DMS79 (cell line): ENCODE results near the gene CRX.
"Not testable (repeated sequence)": the region's sequence is repeated elsewhere in the genome, so short reads cannot be mapped to it uniquely, and the experiment has no call there.

Source experiments
- DNase-seq: peaks from one replicate; lab custom pipeline; 2025; lab: John Stamatoyannopoulos, UW

CRX gene

DNA sequence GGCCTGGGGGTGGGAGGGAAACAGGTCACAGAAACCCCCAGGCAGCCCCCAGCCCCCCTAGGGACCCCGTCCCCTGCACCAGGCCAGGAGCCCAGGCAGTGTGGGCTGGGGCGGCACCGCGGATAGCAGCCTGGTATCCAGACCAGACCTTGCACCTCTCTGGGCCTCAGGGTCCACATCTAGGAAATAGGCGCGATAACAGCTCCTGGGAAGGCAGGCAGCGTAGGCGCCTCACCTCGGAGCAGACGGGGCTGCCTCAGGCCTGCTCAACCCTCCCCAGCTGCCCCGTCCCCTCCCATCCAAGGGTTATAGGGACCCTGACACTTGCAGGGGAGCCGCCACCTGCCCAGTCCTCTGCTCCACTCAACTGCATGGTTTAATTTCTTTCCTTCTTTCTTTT, 18.1 kb upstream of the CRX start:
- not testable (repeated sequence) for DNase-seq

DNA sequence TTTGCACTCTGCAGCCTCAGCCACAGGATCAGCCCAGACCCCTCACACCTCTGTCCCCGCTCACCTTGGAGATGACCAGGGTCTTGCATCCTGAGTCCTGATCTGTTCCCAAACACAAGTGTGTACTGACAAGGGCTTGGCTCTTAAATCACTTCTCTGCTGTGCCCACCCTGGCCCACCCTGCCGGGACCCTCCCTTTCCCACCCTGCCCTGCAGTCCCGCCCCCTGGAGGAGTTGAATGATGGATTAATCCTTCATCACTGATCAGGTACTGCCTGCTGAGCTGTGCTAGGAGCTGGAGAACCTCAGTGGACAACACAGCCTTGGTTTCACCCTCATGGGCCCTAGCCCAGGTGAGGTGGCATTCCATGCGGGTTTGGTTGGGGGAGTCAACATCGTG, 17.3 kb upstream of the CRX start, which contains the start of gene TPRX1:
Gene TPRX1, minus strand, starts transcription at position 101 of the 400 bp plus-strand sequence. Its CDS starts 12 bp downstream, at position 89.
- not testable (repeated sequence) for DNase-seq

DNA sequence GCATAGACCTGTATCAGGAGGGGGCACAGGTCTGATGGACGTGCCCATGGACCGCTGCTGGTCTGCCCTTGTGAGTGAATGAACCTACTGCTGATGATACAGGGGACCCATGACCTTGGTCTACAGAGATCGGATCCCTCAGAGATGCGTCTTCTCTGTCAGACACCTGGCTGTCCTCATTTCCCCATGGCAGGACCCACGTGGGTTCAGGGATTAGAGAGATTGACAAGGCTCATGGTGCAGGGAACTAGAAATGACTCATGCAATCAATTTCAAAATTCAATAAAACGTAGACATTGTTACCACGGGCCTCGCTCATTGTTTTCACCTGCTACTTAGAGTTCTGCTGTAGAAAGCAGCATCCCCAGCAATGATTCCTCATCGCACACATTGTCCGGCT, 16.4 kb upstream of the CRX start:
- DNase-seq: no peak

DNA sequence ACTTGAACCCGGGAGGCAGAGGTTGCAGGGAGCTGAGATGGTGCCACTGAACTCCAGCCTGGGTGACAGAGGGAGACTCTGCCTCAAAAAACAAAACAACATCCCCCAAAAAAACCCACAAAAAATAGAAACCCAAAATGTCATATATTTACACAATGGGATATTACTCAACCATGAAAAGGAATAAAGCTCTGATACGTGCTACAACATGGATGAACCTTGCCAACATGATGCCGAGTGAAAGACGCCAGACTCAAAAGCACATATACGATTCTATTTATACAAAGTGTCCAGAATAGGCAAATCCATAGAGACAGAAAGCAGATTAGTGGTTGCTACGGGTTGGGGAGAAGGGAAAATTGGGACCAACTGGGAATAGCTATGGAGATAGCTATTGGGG, 15.3 kb upstream of the CRX start:
- DNase-seq: no peak

DNA sequence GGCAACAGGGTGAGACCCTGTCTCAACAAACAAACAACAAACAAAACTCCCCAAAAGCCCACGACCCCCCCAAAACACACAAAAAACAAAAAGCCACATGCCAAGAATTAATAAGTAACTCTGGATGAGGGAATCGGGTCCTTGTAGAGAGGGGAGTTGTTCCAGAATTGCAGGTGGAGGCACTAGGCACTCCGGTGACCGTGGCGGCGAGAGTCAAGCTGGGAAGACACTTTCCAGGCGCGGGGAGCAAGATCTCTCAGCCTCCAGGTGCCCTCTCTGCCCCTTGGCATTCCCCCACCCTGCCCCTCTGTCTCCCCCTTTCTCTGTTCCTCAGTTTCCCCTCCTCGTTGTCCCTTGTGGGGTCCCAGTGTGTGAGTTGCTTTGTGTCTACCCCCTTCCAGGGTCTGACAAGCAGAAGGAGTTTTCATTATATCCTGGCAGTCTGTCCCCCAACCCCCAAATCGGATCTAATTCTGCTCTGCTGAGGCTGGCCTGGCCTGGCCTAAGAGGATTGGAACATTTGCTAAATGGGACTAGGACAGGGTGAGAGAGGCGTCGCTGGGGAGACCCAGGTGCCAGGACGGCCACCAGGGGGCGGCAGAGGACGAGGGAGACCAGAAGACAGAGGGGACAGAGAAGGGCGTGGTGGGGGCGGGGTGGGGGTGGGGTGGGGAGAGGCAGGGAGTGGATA, 8.3 kb upstream of the CRX start:
- DNase-seq: no peak

DNA sequence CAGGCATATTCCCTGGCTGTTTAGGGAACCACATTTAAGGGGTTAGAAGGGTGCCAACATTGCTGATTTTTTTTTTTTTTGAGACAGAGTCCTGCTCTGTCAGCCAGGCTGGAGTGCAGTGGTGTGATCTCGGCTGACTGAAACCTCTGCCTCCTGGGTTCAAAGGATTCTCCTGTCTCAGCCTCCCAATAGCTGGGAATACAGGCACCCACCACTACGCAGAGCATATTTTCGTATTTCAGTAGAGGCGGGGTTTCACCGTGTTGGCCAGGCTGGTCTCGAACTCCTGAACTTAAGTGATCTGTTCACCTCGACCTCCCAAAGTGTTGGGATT, 7.8 kb upstream of the CRX start:
- no peak for DNase-seq

DNA sequence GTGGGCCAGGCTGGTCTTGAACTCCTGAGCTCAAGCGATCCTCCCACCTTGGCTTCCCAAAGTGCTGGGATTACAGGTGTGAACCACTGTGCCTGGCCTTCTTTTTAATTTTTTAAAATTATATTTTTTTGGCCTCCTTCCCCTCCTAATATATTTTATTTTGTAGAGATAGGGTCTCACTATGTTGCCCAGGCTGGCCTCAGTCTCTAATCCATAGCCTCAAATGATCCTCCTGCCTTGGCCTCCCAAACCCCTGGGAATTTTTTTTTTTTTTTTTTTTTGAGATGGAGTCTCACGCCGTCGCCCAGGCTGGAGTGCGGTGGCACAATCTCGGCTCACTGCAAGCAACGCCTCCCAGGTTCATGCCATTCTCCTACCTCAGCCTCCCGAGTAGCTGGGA, 5.5 kb upstream of the CRX start:
- DNase-seq: not testable (repeated sequence)

DNA sequence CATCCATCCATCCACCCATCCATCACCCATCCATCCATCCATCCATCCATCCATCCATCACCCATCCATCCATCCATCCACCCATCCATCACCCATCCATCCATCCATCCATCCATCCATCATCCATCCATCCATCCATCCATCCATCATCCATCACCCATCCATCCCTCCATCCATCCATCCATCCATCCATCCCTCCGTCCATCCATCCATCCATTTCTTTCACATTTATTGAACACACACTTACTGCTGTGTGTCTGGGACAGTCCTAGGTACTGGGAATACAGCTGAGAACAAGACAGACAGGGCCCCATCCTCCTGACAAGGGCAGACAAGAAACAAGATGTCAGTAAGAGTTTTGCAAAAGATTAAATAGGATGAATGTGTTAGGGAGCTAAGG, 3.5 kb upstream of the CRX start:
- DNase-seq: not testable (repeated sequence)

DNA sequence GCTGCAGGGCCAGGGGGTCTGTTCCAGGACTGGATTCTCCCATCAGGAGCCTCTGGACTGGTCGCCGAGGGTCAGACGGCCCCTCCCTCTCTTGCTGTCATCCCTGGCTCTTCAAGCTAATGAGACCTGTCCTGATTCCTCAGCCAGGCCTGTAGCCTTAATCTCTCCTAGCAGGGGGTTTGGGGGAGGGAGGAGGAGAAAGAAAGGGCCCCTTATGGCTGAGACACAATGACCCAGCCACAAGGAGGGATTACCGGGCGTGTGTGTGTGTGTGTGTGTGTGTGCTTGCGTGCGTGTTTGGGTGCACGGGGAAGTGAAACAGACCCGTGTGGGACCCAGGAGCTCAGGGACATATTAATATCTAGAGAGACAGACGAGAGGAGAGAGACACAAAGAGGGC, 1.9 kb upstream of the CRX start:
- DNase-seq: no peak

DNA sequence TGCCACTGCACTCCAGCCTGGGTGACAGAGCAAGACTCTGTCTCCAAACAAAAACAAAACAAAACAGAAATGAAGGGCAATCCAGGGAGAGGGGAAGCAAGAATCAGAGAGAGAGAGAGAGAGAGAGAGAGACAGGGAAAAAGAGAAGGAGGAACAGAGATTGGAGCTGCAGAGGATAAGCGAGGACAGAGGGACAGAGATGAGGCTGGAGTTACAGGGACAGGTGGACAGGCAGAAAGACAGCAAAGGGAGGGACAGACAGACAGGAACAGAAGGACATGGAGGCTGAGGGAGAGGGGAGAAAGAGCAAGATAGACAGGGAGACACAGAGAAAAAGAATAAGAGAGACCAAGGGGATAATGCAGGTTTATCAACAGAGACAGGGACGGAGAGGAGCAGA, 1.3 kb upstream of the CRX start:
- no peak for DNase-seq

DNA sequence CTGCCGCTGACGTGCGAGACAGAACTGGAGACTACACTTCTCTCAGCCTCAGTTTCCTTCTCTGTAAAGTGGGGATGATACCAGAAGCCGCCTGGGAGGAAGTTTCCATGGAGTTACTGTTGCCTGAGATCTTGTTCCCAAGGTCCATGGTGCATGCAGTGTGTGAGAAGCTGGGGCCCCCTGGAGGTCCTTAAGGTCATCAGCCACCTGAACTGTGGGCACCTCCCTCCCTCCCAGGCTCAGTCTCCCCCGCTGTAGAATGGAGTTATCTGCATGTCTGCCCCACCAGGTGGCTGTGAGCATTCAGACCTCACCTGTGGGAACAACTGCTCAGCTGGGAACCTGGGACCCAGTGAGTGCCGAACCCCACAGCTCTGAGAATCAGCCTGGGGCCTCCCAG, 2.7 kb downstream of the CRX start:
- DNase-seq: no peak

DNA sequence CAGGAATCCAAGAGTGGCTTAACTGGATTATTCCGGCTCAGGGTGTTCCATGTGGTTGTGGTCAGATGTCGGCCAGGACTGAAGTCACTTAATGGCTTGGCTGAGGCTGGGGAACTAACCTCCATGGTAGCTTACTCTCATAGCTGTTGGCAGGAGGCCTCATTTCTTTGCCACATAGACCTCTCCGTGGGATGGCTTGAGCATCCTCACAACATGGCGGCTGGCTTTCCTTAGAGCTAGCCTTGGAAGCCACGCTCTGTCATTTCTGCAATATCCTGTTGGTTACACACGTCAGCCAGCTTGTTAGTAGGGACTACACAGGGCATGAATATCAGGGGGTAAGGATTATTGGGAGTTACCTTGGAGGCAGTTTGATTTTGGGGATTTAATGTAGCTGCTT, 5.1 kb downstream of the CRX start:
- DNase-seq: no peak

DNA sequence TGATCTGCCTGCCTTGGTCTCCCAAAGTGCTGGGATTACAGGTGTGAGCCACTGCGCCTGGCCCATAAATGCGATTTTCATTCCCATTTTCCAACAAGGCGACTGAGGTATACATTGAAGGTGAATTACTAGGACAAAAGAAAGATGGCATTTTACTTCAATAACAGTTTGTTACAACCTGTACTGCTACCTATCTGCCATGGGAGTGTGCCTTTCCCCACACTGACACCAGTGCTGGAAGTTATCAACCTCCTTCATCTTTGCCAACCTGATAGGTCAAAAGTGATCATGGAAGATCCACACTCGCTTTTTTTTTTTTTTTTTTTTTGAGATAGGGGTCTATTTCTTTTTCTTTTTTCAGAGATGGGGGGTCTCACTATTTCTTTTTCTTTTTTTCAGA, 11.0 kb downstream of the CRX start:
- no peak for DNase-seq

DNA sequence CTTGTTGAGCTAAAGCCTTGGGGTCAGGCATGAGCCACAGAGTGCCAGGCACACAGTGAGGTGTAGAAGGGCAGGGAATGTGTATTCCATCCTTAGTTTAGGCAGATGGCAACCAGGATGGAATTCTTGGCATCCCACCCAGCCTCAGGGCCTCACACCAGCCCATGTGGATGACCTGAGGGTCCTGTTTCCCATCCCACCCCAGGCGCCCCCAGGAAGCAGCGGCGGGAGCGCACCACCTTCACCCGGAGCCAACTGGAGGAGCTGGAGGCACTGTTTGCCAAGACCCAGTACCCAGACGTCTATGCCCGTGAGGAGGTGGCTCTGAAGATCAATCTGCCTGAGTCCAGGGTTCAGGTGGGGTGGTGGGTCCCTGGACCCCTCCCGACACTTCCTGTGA, 14.3 kb downstream of the CRX start:
- DNase-seq: no peak

DNA sequence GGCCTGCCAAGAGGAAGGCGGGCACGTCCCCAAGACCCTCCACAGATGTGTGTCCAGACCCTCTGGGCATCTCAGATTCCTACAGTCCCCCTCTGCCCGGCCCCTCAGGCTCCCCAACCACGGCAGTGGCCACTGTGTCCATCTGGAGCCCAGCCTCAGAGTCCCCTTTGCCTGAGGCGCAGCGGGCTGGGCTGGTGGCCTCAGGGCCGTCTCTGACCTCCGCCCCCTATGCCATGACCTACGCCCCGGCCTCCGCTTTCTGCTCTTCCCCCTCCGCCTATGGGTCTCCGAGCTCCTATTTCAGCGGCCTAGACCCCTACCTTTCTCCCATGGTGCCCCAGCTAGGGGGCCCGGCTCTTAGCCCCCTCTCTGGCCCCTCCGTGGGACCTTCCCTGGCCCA, 17.7 kb downstream of the CRX start:
- DNase-seq: no peak

DNA sequence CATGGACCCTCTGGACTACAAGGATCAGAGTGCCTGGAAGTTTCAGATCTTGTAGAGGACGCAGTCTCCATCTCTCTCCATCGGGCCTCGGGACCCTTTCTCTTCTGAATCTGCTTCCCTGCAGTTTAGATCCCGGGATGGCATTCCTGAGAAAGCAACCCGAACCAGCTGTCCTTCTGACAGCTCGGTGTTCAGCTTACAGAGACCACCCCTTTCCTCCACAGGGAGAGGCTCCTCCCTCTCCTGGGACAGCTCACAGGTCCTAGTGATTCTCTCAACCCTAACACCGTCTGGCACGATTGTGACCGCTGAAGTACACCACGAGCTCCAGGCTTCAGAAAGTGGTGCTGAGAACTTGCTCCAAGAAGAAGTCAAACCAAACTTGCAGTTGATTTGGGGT, 18.2 kb downstream of the CRX start:
- no peak for DNase-seq

DNA sequence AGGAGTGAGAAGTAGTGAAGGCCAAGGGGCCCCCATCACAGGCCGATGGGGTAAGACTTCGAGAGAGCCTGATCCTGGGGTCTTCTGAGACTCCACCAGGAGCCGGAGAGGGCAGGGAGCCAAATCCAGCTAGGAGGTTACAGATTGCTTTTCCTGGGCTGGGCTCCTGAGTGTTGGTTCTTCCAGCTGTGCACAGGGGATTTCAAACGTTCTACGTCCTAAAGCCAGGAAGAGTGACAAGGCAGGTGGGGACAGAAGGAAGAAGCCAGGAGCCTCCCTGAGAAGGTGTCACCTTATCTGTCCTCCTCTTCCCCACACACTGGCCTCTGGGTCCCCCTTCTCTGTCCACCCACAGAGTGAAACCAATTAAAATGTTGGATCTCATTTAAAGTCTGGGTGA, 21.2 kb downstream of the CRX start:
- DNase-seq: no peak

DNA sequence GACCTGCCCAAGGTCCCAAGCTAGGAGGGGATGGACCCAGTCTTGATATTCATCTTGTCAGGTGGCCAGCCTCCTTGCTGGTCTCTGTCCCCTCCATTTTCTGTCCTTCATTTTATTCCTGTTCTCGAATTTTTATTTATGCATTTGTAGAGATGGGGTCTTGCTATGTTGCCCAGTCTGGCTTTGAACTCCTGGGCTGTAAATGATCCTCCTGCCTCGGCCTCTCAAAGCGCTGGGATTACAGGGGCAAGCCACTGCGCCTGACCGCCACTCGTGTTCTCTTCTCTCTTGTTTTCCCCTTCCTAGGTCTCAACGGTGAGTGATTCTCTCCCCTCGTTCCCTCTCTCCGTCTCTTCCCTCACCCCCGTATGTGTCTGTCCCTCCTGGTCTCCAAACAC, 26.7 kb downstream of the CRX start:
- DNase-seq: no peak

DNA sequence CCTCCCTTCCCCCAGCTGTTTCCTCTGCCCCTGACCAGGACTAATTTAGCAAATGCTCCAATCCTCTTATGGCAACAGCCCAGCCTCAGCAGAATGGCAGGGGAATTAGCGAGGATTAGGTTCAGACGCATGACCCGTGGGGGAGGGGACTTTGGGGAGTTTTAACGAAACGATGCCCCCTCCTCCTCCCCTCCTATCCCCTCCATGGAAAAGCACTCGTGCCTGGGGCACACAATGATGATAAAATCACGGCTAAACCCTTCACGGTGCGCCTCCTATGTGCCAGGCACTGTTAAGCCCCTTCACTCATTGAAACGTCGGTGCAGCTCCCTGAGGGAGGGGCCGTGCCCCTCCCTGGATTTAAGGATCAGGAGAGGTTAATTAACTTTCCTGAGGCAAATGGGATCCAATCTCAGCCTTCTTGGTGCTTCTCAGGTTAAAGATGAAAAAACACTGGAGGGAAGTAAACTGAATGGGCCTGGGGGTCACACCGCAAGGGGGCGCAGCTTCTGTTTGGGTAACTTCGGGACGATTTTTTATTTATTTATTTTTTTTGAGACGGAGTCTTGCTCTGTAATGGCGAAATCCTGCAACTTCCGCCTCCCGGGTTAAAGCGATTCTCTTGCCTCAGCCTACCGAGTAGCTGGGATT, 27.2 kb downstream of the CRX start:
- DNase-seq: no peak

DNA sequence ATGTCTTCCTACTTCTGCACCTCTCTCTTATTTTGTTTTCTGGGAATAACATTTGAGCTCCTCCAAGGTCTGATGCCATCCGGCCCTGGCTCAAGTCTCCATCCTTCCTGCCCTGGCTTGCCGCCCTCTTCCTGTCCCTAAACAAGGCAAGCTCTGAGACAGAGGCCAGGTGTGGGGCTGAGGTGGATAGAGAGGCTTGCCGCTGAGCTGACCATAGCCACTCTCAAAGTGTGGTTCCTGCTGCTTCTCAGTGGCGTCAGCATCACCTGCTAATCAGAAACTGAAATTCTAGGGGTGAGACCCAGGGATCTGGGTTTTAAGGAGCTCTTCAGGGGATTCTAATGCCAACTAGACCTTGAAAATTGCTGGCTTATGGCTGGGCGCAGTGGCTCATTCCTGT, 31.3 kb downstream of the CRX start:
- no peak for DNase-seq

DNA sequence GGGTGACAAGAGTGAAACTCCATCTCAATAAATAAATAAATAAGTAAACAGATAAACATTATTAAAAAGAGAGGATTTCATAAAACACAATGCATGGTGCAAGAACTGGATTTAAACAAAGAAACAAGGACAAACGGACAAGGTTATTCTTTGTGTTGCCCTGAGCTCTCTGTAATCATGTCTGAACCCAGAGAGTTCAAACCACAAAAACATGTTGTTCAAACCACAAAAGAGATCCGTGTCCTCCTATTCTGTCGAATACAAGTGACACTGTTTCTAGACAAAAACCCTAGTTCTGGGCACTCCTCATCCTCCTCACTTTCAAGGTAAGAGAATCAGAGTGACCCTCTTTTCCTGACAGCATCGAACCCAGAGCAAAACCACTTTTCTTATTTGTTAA, 32.7 kb downstream of the CRX start:
- no peak for DNase-seq

DNA sequence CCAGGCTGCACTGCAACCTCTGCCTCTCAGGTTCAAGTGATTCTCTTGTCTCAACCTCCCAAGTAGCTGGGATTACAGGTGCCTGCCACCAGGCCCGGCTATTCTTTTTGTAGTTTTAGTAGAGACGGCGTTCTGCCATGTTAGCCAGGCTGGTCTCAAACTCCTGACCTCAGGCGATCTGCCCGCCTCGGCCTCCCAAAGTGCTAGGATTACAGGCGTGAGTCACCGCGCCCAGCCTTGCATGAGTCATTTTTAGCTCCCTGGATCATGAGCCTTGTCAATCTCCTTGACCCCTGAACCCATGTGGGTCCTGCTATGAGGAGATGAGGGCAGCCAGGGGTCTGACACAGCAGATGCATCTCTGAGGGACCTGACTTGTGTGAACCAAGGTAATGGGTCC, 36.5 kb downstream of the CRX start:
- not testable (repeated sequence) for DNase-seq

DNA sequence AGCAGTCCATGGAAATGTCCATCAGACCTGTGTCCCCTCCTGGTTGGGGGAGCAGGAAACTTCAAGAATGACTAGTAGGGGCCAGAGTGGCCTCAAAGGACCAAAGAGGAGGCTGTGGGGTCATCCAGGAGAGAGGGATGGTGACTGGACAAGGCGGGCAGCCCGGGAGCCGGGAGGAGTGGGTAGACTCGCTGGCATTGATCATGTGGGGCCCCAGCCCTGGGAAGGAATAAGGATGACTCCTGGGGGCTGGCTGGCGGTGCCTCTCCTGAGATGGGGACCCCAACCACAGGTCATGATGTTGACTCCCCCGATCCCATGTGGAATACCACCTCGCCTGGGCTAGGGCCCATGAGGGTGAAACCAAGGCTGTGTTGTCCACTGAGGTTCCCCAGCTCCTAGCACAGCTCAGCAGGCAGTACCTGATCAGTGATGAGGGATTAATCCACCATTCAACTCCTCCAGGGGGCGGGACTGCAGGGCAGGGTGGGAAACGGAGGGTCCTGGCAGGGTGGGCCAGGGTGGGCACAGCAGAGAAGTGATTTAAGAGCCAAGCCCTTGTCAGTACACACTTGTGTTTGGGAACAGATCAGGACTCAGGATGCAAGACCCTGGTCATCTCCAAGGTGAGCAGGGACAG, 37.0 kb downstream of the CRX start, which contains the start of gene TPRX2:
Gene TPRX2, plus strand, starts transcription at position 590 of the 640 bp plus-strand sequence. Its CDS starts 12 bp downstream, at position 602.
- not testable (repeated sequence) for DNase-seq
